NCI-H1048 (cell line): ENCODE measurements around the gene GGA2.

Experiments
- DNase-seq: peaks from one replicate; lab custom pipeline; 2025; lab: John Stamatoyannopoulos, UW

The GGA2 gene

GRCh38 chr16:23416816-23417215 is 93.5 kb downstream of the GGA2 start:
- no peak for DNase-seq

- DNase-seq: no peak
These were observed 95.6 kb downstream of the GGA2 start for GRCh38 chr16:23414731-23415130.
